Psoas muscle (tissue), 8 donors: Measurements from ENCODE around the gene SLC35C1. TPM values are rescaled to one million over a fixed set of nuclear protein-coding genes. Genes with fewer than 3 reads are reported as not detected.
"Not testable (repeated sequence)": the region's sequence is repeated elsewhere in the genome, so short reads cannot be mapped to it uniquely, and the experiment has no call there.

Source experiments
- ATAC-seq, 4 donors: fragments of 200-7000 bp; cut with Tn5 transposase; one replicate each; pipeline ENCODE4 v1.9.1; 2020; ENCODE audit warnings: moderate library complexity in 3 of 4, mild to moderate bottlenecking in 2 of 4
- DNase-seq, 2 donors: peaks; one replicate each; pipeline ENCODE4 v3.0.0-alpha.2; 2020
- H3K27ac ChIP-seq: fragments of 200-600 bp; one replicate; pipeline ENCODE4 v1.8.0; 2022
- H3K27me3 ChIP-seq, 3 donors: fragments of 200-600 bp in 1 of 3; one replicate each; pipeline versions ENCODE4 v1.6.1 to v1.8.0; 2013 to 2022; ENCODE audit warnings: low read length in 2 of 3, mild to moderate bottlenecking in 2 of 3, moderate library complexity in 1 of 3; ENCODE audit not compliant: insufficient read depth in 3 of 3
- H3K36me3 ChIP-seq, 2 donors: fragments of 200-600 bp in 1 of 2; one replicate each; pipeline versions ENCODE4 v1.6.1 to v1.8.0; 2013 to 2022; ENCODE audit warnings: low read depth in 1 of 2, mild to moderate bottlenecking in 1 of 2, moderate library complexity in 1 of 2; ENCODE audit not compliant: insufficient read depth in 1 of 2
- H3K4me1 ChIP-seq: fragments of 200-600 bp; one replicate; pipeline ENCODE4 v1.8.0; 2022
- H3K4me3 ChIP-seq: fragments of 200-600 bp; one replicate; pipeline ENCODE4 v1.8.0; 2022; ENCODE audit warnings: mild to moderate bottlenecking
- H3K9me3 ChIP-seq: fragments of 200-600 bp; one replicate; pipeline ENCODE4 v1.8.0; 2022
- WGBS, 3 donors: extraction: QIAGEN DNeasy Blood & Tissue Kit; methylation state at CpG; one replicate each; pipeline versions ENCODE4 v1.1.6 to v1.1.7; 2013; 5-methylcytosine and 5-hydroxymethylcytosine counted together
- intact Hi-C, 2 donors: fragments of 100-400 bp; cut with DNase I; formaldehyde crosslinking; loops; one replicate each; pipeline versions ENCODE4 v1.11.0 to v1.14.2; 2022
- polyA plus RNA-seq, 3 donors: library from polyadenylated mRNA; stranded (reverse); fragments of 200-250 nt; gene quantifications; one replicate each; pipeline ENCODE4 v1.2.3, GENCODE V29; 2013
- total RNA-seq, 4 donors: library from RNA; stranded (reverse); fragmentation: NEBNext Ultra II Directional in 2 of 4; extraction: Animal tissue kit (Norgen Biotek cat#: 25700) in 2 of 4; gene quantifications; one replicate each; pipeline versions ENCODE4 v1.2.1 to v1.2.4, GENCODE V29; 2021 to 2023
- TF ChIP-seq, protein P1 (sequence below): fragments of 200-600 bp; IDR thresholded peaks from one replicate; pipeline ENCODE4 v1.8.0; 2022; ENCODE audit warnings: antibody characterized with exemption
- donor health status: healthy with polysubstance abuse.
- donor health status: DM: no; HTN: no; CAD: no; lungs with moderate emphysema.
- donor health status: Bipolar disorder and iron deficiency.
- donor health status: healthy.
- donor health status: DM: yes; HTN: yes; CAD: no.
- donor health status: DM: no; HTN: no; CAD: no.
- donor health status: DM: no; HTN: no; CAD: no.
- donor health status: DM: yes; HTN: yes; CAD: no.

SLC35C1 gene
- total and polyA plus RNA-seq, 7 donors: 5.3 to 11.8 (median 7.4) TPM

DNA sequence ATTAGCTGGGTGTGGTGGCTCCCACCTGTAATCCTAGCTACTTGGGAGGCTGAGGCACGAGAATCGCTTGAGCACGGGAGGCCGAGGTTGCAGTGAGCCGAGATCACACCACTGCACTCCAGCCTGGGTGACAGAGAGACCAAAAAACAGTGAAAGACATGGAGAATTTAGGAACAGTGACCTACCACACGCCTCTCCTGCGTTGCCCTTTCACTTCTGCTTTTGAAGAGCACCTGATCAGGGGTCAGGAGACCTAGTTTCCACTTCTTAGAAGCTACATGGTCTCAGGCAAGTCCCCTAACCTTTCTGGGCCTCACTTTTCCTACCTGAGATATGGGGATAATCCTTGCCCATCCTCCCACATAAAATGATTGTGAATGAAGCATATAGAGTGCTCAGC lies 12.2 kb downstream of the SLC35C1 start:
- TF ChIP-seq, protein P1, sequence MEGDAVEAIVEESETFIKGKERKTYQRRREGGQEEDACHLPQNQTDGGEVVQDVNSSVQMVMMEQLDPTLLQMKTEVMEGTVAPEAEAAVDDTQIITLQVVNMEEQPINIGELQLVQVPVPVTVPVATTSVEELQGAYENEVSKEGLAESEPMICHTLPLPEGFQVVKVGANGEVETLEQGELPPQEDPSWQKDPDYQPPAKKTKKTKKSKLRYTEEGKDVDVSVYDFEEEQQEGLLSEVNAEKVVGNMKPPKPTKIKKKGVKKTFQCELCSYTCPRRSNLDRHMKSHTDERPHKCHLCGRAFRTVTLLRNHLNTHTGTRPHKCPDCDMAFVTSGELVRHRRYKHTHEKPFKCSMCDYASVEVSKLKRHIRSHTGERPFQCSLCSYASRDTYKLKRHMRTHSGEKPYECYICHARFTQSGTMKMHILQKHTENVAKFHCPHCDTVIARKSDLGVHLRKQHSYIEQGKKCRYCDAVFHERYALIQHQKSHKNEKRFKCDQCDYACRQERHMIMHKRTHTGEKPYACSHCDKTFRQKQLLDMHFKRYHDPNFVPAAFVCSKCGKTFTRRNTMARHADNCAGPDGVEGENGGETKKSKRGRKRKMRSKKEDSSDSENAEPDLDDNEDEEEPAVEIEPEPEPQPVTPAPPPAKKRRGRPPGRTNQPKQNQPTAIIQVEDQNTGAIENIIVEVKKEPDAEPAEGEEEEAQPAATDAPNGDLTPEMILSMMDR: no peak
- no peak for DNase-seq
- Histone ChIP-seq H3K27ac (no peak overlapping the region), H3K9me3 (no peaks in the 10 kb centered on the region), H3K4me3 (no peak overlapping the region), H3K36me3 (peaks cover 0 to under 1% of the 10 kb centered on the region in 2 donors), H3K27me3 (no peaks in the 10 kb centered on the region), H3K4me1 (no peaks in the 10 kb centered on the region)
- no peak for ATAC-seq
- intact Hi-C loops: no loop called here
- WGBS, 3 donors: 92 to 98% (median 96%) methylated on average over 7 of the region's 7 CpGs

DNA sequence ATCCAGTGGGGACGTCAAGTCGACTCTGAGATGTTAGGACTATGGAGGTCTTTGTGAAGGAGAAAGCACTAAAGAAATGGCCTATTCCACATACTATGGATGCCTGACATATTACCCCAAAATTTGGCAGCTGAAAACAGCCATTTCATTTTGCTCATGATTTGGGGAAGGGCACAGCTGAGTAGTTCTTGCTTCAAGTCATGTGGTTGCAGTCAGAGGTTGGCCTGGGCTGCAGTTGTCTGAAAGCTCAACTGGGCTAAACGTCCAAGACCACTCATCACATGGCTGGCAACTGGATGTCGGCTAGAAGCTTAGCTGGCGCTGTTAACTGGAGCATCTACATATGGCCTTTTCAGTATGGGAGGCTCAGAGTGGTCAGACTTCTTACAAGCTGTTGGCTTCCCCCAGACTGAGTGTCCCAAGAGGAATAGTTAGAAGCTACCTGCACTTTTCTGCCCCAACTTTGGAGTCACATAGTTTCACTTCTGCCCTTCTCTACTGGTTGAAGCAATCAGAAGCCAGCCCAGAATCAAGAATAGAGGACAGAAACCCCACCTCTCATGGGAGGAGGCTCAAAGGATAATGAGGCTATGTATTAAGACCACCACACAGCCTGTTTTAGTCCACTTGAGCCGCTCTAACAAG lies 14.1 kb downstream of the SLC35C1 start:
- H3K9me3 ChIP-seq: no peaks in the 10 kb centered on the region
- TF ChIP-seq, protein P1: no peak
- ATAC-seq (no peak), DNase-seq (no peak)
- H3K36me3 ChIP-seq: no peaks in the 10 kb centered on the region
- no peaks in the 10 kb centered on the region for H3K27me3 ChIP-seq
- no peak overlapping the region for H3K4me3 ChIP-seq
- no peak overlapping the region for H3K27ac ChIP-seq
- intact Hi-C loops: no loop called here
- 61 to 67% (median 65%) methylated on average over 6 of the region's 6 CpGs for WGBS, 3 donors
- no peaks in the 10 kb centered on the region for H3K4me1 ChIP-seq

DNA sequence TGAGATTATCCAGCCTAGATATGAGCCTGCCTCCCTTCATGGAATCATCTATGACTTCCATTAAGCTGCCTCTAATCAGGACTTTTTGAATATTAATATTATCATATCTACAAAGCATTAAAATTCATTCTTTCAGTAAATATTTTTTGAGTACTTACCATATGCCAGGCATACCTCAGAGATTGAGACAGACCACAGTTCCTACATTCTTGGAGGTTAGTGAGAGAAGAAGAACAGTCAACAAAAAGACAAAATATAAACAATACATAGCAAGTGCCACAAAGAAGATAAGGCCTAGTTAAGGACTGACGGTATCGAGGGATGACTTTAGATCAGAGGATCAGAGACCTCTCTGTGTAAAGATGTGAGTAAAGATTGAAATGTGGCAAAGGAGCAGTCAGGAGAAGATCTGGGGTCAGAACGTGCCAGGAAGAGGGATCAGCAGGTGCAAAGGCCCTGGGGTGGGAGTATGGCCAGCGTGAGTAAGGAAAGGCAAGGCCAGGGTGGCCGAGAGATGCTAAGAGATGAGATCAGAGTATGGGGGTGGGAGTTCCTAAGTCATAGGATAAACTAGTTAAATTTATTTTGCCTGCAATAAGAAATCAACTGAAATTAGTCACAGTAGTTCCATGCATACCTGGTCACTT lies 15.4 kb downstream of the SLC35C1 start:
- ATAC-seq: no peak

DNA sequence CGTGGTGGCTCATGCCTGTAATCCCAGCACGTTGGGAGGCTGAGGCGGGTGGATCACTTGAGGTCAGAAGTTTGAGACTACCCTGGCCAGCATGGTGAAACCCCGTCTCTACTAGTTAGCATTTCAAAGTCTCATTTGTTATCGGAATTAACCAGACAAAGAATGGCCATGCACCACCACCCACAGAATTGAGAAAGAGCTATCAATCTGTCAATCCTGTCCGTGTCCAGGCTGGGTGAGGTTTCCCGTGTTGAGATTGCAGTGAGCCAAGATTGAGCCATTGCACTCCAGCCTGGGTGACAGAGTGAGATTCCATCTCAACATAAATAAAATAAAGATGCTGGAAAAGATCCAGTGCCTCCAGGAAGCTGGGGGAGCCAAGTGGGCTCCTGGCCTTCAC lies 21.5 kb downstream of the SLC35C1 start:
- H3K4me1 ChIP-seq, DNase-seq, H3K36me3 ChIP-seq, H3K9me3 ChIP-seq, intact Hi-C loops, H3K27ac ChIP-seq, H3K27me3 ChIP-seq, ATAC-seq, H3K4me3 ChIP-seq: not testable (repeated sequence)
- WGBS, 3 donors: 34 to 40% (median 39%) methylated on average over 7 of the region's 7 CpGs

More for the DNA sequence above, 15.4 kb downstream of the SLC35C1 start:
- 91 to 95% (median 92%) methylated on average over 5 of the region's 5 CpGs for WGBS, 3 donors
- DNase-seq: no peak
- Histone ChIP-seq H3K27ac (no peak overlapping the region), H3K9me3 (no peaks in the 10 kb centered on the region), H3K27me3 (no peaks in the 10 kb centered on the region), H3K36me3 (no peaks in the 10 kb centered on the region), H3K4me3 (no peak overlapping the region), H3K4me1 (no peaks in the 10 kb centered on the region)
- intact Hi-C loops: no loop called here
- TF ChIP-seq, protein P1: no peak

DNA sequence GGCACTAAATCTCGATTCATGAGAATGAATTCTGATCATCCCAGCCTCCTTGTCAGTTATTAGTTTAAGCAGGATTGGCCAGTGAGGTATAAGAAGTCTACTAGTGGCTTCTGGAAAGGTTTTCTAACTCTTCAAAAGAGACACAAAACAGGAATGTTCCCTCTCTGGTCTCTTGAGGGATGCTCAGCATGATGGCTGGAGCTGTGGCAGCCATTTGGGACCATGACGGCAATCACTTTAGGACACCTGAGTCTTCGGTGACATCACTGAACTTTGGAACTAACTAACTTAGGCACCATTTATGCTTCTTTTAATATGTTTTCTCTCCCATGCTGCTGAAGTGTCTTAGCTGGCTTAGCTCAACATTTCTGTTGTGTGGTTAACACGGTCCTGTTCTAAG lies 22.2 kb downstream of the SLC35C1 start:
- TF ChIP-seq, protein P1: no peak
- no peaks in the 10 kb centered on the region for H3K36me3 ChIP-seq
- no peaks in the 10 kb centered on the region for H3K9me3 ChIP-seq
- no peak overlapping the region for H3K4me3 ChIP-seq
- H3K27ac ChIP-seq: no peak overlapping the region
- peaks cover 10% of the 10 kb centered on the region for H3K4me1 ChIP-seq
- intact Hi-C loops: no loop called here
- H3K27me3 ChIP-seq: no peaks in the 10 kb centered on the region
- WGBS, 3 donors: 94 to 99% (median 97%) methylated on average over 4 of the region's 4 CpGs
- ATAC-seq (no peak), DNase-seq (no peak)
